Mucosa of stomach (tissue), 1 donor: ENCODE results near the gene CA11.
"Not testable (repeated sequence)": the region's sequence is repeated elsewhere in the genome, so short reads cannot be mapped to it uniquely, and the experiment has no call there.

Experiments
- H3K27me3 ChIP-seq: one replicate; pipeline ENCODE4 v1.7.0; 2013; ENCODE audit warnings: mild to moderate bottlenecking, low read length; ENCODE audit not compliant: control insufficient read depth, insufficient read depth
- H3K36me3 ChIP-seq: one replicate; pipeline ENCODE4 v1.7.0; 2013; ENCODE audit warnings: low read length; ENCODE audit not compliant: control insufficient read depth, insufficient read depth
- H3K4me1 ChIP-seq: one replicate; pipeline ENCODE4 v1.7.0; 2013; ENCODE audit warnings: mild to moderate bottlenecking, low read length; ENCODE audit not compliant: control insufficient read depth, insufficient read depth
- H3K4me3 ChIP-seq: one replicate; pipeline ENCODE4 v1.7.0; 2013; ENCODE audit warnings: low read length
- H3K9ac ChIP-seq: one replicate; pipeline ENCODE4 v1.7.0; 2013; ENCODE audit warnings: mild to moderate bottlenecking, low read length, moderate library complexity
- H3K9me3 ChIP-seq: one replicate; pipeline ENCODE4 v1.7.0; 2013; ENCODE audit warnings: mild to moderate bottlenecking, low read length, moderate library complexity; ENCODE audit not compliant: control insufficient read depth
- donor health status: Pancreatic carcinoma.

Gene CA11

GRCh38 chr19:48646001-48646721 is at the start of gene CA11:
Gene CA11 (minus strand): TSS chr19:48646187. CDS start chr19:48645632, 555 bp downstream.
- Histone ChIP-seq H3K27me3 (no peaks in the 10 kb centered on the region), H3K9me3 (no peaks in the 10 kb centered on the region), H3K4me3 (peak within 1 kb of the TSS; percentile 74), H3K9ac (peak within 1 kb of the TSS; percentile 71), H3K36me3 (no peaks in the 10 kb centered on the region), H3K4me1 (peaks cover 24% of the 10 kb centered on the region)

GRCh38 chr19:48693629-48694028 is 47.6 kb upstream of the CA11 start:
- H3K4me1 ChIP-seq: peaks cover 13% of the 10 kb centered on the region
- not testable (repeated sequence) for H3K9me3 ChIP-seq, H3K27me3 ChIP-seq, H3K9ac ChIP-seq, H3K36me3 ChIP-seq, H3K4me3 ChIP-seq

GRCh38 chr19:48689449-48689848 is 43.5 kb upstream of the CA11 start:
- peaks cover 17% of the 10 kb centered on the region for H3K4me1 ChIP-seq
- H3K36me3 ChIP-seq: no peaks in the 10 kb centered on the region
- no peak overlapping the region for H3K4me3 ChIP-seq
- no peaks in the 10 kb centered on the region for H3K9me3 ChIP-seq
- H3K27me3 ChIP-seq: no peaks in the 10 kb centered on the region
- no peak overlapping the region for H3K9ac ChIP-seq

GRCh38 chr19:48687776-48688175 is 41.8 kb upstream of the CA11 start:
- no peak overlapping the region for H3K4me3 ChIP-seq
- peaks cover 28% of the 10 kb centered on the region for H3K4me1 ChIP-seq

GRCh38 chr19:48686637-48687036 is 40.6 kb upstream of the CA11 start:
- not testable (repeated sequence) for H3K9me3 ChIP-seq, H3K27me3 ChIP-seq, H3K9ac ChIP-seq, H3K4me3 ChIP-seq, H3K36me3 ChIP-seq
- peaks cover 32% of the 10 kb centered on the region for H3K4me1 ChIP-seq

More at GRCh38 chr19:48687776-48688175, 41.8 kb upstream of the CA11 start:
- H3K9me3 ChIP-seq: no peaks in the 10 kb centered on the region
- H3K36me3 ChIP-seq: no peaks in the 10 kb centered on the region
- H3K27me3 ChIP-seq: no peaks in the 10 kb centered on the region
- H3K9ac ChIP-seq: no peak overlapping the region

GRCh38 chr19:48686088-48686487 is 40.1 kb upstream of the CA11 start:
- no peaks in the 10 kb centered on the region for H3K36me3 ChIP-seq
- H3K9me3 ChIP-seq: no peaks in the 10 kb centered on the region
- H3K4me1 ChIP-seq: peaks cover 38% of the 10 kb centered on the region
- H3K27me3 ChIP-seq: no peaks in the 10 kb centered on the region
- H3K9ac ChIP-seq: no peak overlapping the region
- no peak overlapping the region for H3K4me3 ChIP-seq

GRCh38 chr19:48685583-48685982 is 39.6 kb upstream of the CA11 start:
- Histone ChIP-seq H3K9me3 (no peaks in the 10 kb centered on the region), H3K9ac (no peak overlapping the region), H3K4me1 (peaks cover 42% of the 10 kb centered on the region), H3K36me3 (no peaks in the 10 kb centered on the region), H3K27me3 (no peaks in the 10 kb centered on the region), H3K4me3 (no peak overlapping the region)

- no peaks in the 10 kb centered on the region for H3K27me3 ChIP-seq
- peaks cover 48% of the 10 kb centered on the region for H3K4me1 ChIP-seq
- H3K9ac ChIP-seq: no peak overlapping the region
- no peaks in the 10 kb centered on the region for H3K9me3 ChIP-seq
- H3K4me3 ChIP-seq: no peak overlapping the region
- no peaks in the 10 kb centered on the region for H3K36me3 ChIP-seq
These were observed 37.4 kb upstream of the CA11 start for GRCh38 chr19:48683349-48683748.

- Histone ChIP-seq H3K9me3 (no peaks in the 10 kb centered on the region), H3K4me1 (peaks cover 65% of the 10 kb centered on the region), H3K4me3 (no peak overlapping the region), H3K9ac (peak overlapping the region; percentile 28), H3K36me3 (no peaks in the 10 kb centered on the region), H3K27me3 (no peaks in the 10 kb centered on the region)
These were observed 35.1 kb upstream of the CA11 start for GRCh38 chr19:48681127-48681470.

GRCh38 chr19:48680436-48681126 is 34.6 kb upstream of the CA11 start:
- H3K9me3 ChIP-seq: no peaks in the 10 kb centered on the region
- no peak overlapping the region for H3K4me3 ChIP-seq
- peaks cover 65% of the 10 kb centered on the region for H3K4me1 ChIP-seq
- H3K9ac ChIP-seq: no peak overlapping the region
- H3K27me3 ChIP-seq: no peaks in the 10 kb centered on the region
- H3K36me3 ChIP-seq: no peaks in the 10 kb centered on the region

GRCh38 chr19:48680006-48680405 is 34.0 kb upstream of the CA11 start:
- H3K36me3 ChIP-seq, H3K27me3 ChIP-seq: not testable (repeated sequence)

GRCh38 chr19:48678201-48678600 is 32.2 kb upstream of the CA11 start:
- peaks cover 49% of the 10 kb centered on the region for H3K4me1 ChIP-seq
- H3K9me3 ChIP-seq: no peaks in the 10 kb centered on the region
- H3K27me3 ChIP-seq: no peaks in the 10 kb centered on the region
- no peak overlapping the region for H3K4me3 ChIP-seq
- H3K36me3 ChIP-seq: no peaks in the 10 kb centered on the region
- H3K9ac ChIP-seq: peak overlapping the region; percentile 50

More at GRCh38 chr19:48680006-48680405, 34.0 kb upstream of the CA11 start:
- H3K4me3 ChIP-seq, H3K9ac ChIP-seq, H3K9me3 ChIP-seq: not testable (repeated sequence)
- peaks cover 65% of the 10 kb centered on the region for H3K4me1 ChIP-seq
